HepG2 (cell line): ENCODE data around the gene LIN28B. TPM values are rescaled to one million over a fixed set of nuclear protein-coding genes. Genes with fewer than 3 reads are reported as not detected.

Experiments
- ATAC-seq: fragments of 200-7000 bp; cut with Tn5 transposase; 3 replicates; pipeline ENCODE4 v1.9.1; 2020; ENCODE audit warnings: mild to moderate bottlenecking, moderate library complexity
- BruUV-seq: library from RNA; stranded (reverse); fragments of 400-500 nt; replicated peaks from 2 replicates; lab custom pipeline; 2021; lab: Mats Ljungman, UMichigan
- CTCF ChIA-PET: fragments of 300-600 bp; formaldehyde crosslinking; extraction: SDS; loops from one replicate; lab custom pipeline; 2021; ENCODE audit warnings: low total read pairs, inconsistent platforms, low intra/inter-chr PET ratio; lab: Yijun Ruan, JAX
- POLR2A ChIA-PET: fragments of 350-600 bp; sonication (Branson Sonifier 250); formaldehyde crosslinking; loops from one replicate; lab custom pipeline; 2020; ENCODE audit warnings: antibody characterized with exemption, inconsistent platforms; lab: Yijun Ruan, JAX
- DNase-seq: peaks from one replicate; pipeline ENCODE4 v3.0.0-alpha.2; 2015; ENCODE audit warnings: low spot score
- FAIRE-seq: peaks from 3 replicates; lab custom pipeline; 2011; peaks lifted over from hg19 to GRCh38; lab: Jason Lieb, UNC
- H2AFZ ChIP-seq: one replicate; pipeline ENCODE4 v1.6.1; 2011; ENCODE audit warnings: low read length, inconsistent platforms
- H3K27ac ChIP-seq: fragments of 300-600 bp; 3 replicates; pipeline ENCODE4 v1.8.0; 2011; ENCODE audit warnings: mixed run types, mild to moderate bottlenecking, mixed read lengths, low read length, inconsistent platforms; ENCODE audit not compliant: insufficient read depth; ENCODE audit errors: extremely low read length
- H3K27me3 ChIP-seq, 2 experiments: fragments of 200-600 bp in 1 of 2; 2 replicates in 1 of 2; 3 replicates in 1 of 2; pipeline versions ENCODE4 v1.6.0 to v1.8.0; 2011; ENCODE audit warnings: low read length in 2 of 2, mild to moderate bottlenecking in 2 of 2, moderate library complexity in 2 of 2, inconsistent platforms in 1 of 2; ENCODE audit not compliant: insufficient read depth in 2 of 2, control insufficient read depth in 1 of 2
- H3K36me3 ChIP-seq, 2 experiments: fragments of 200-600 bp in 1 of 2; replicated peaks in 1 of 2; 2 replicates in 1 of 2; 3 replicates in 1 of 2; pipeline versions ENCODE4 v1.5.1 to v1.8.0; 2011; ENCODE audit warnings: low read length in 2 of 2, inconsistent platforms in 1 of 2; ENCODE audit not compliant: insufficient read depth in 2 of 2, control insufficient read depth in 1 of 2
- H3K4me1 ChIP-seq: 2 replicates; pipeline ENCODE4 v1.5.1; 2012; ENCODE audit warnings: low read length, inconsistent platforms; ENCODE audit not compliant: insufficient read depth
- H3K4me2 ChIP-seq: 2 replicates; pipeline ENCODE4 v1.6.0; 2011; ENCODE audit warnings: low read depth, low read length, inconsistent platforms
- H3K4me3 ChIP-seq, 3 experiments: fragments of 200-600 bp in 1 of 3; sonication (generic), shearing (Covaris generic) in 1 of 3; replicated peaks in 1 of 3; 2 replicates each; pipeline ENCODE4 v1.5.1; 2011 to 2016; ENCODE audit warnings: low read length in 3 of 3, inconsistent platforms in 2 of 3, low read depth in 2 of 3, mild to moderate bottlenecking in 2 of 3, control low read depth in 1 of 3, mixed read lengths in 1 of 3; ENCODE audit not compliant: insufficient read depth in 1 of 3
- H3K79me2 ChIP-seq: one replicate; pipeline ENCODE4 v1.6.1; 2011; ENCODE audit warnings: low read length, inconsistent platforms; ENCODE audit not compliant: insufficient read depth
- H3K9ac ChIP-seq: 2 replicates; pipeline ENCODE4 v1.6.0; 2011; ENCODE audit warnings: mild to moderate bottlenecking, low read depth, low read length, inconsistent platforms; ENCODE audit not compliant: insufficient read depth
- H3K9me3 ChIP-seq: 2 replicates; pipeline ENCODE4 v1.5.1; 2012; ENCODE audit warnings: mild to moderate bottlenecking, low read length
- H4K20me1 ChIP-seq: 2 replicates; pipeline ENCODE4 v1.6.0; 2011; ENCODE audit warnings: inconsistent platforms, mild to moderate bottlenecking, low read length, moderate library complexity; ENCODE audit not compliant: insufficient read depth
- ATF6 ChIP-seq: sonication (generic); formaldehyde crosslinking; conservative IDR thresholded peaks from 2 replicates; pipeline ENCODE4 v1.4.0; 2020; ENCODE audit warnings: missing genetic modification reagents
- CC2D1A ChIP-seq: sonication (generic); formaldehyde crosslinking; IDR thresholded peaks from 2 replicates; pipeline ENCODE4 v1.8.1; 2023; ENCODE audit warnings: mild to moderate bottlenecking, missing genetic modification reagents
- GABPB1 ChIP-seq: IDR thresholded peaks from 2 replicates; pipeline ENCODE4 v1.6.1; 2016; ENCODE audit warnings: mild to moderate bottlenecking, missing genetic modification reagents, moderate library complexity, missing compliant biosample characterization
- HOXA3 ChIP-seq: sonication (generic); formaldehyde crosslinking; IDR thresholded peaks from 2 replicates; pipeline ENCODE4 v1.5.0; 2020; ENCODE audit warnings: missing genetic modification reagents
- KDM1A ChIP-seq: IDR thresholded peaks from 2 replicates; pipeline ENCODE4 v1.6.1; 2016; ENCODE audit warnings: missing compliant biosample characterization
- MAF1 ChIP-seq: sonication (generic); formaldehyde crosslinking; IDR thresholded peaks from 2 replicates; pipeline ENCODE4 v1.5.0; 2020; ENCODE audit warnings: missing genetic modification reagents, borderline replicate concordance
- MYC ChIP-seq: sonication (generic); formaldehyde crosslinking; IDR thresholded peaks from 2 replicates; pipeline ENCODE4 v1.9.0; 2021; ENCODE audit warnings: missing genetic modification reagents, borderline replicate concordance
- MZF1 ChIP-seq: sonication (generic); formaldehyde crosslinking; IDR thresholded peaks from 2 replicates; pipeline ENCODE4 v1.8.1; 2023; ENCODE audit warnings: mild to moderate bottlenecking, missing genetic modification reagents, borderline replicate concordance
- NONO ChIP-seq, 2 experiments: fragments of 450-650 bp in 1 of 2; sonication (generic) in 1 of 2; formaldehyde crosslinking in 1 of 2; IDR thresholded peaks in 1 of 2; conservative IDR thresholded peaks in 1 of 2; 2 replicates each; pipeline versions ENCODE4 v1.6.1 to v1.8.0; 2017 to 2022; ENCODE audit warnings: mild to moderate bottlenecking in 1 of 2, missing genetic modification reagents in 1 of 2, moderate library complexity in 1 of 2
- RNF2 ChIP-seq: fragments of 450-650 bp; conservative IDR thresholded peaks from 2 replicates; pipeline ENCODE4 v1.6.1; 2016; ENCODE audit warnings: low read depth
- SIN3A ChIP-seq: IDR thresholded peaks from 2 replicates; pipeline ENCODE4 v1.6.1; 2011; ENCODE audit warnings: low read depth, mild to moderate bottlenecking, control low read depth, low read length, borderline replicate concordance
- SUZ12 ChIP-seq: fragments of 150-350 bp; IDR thresholded peaks from 2 replicates; pipeline ENCODE4 v1.6.1; 2014; ENCODE audit warnings: low read depth, low read length
- ZFP91 ChIP-seq: sonication (generic); formaldehyde crosslinking; IDR thresholded peaks from 2 replicates; pipeline ENCODE4 v1.9.0; 2022; ENCODE audit warnings: missing genetic modification reagents, mild to moderate bottlenecking, borderline replicate concordance
- ZNF12 ChIP-seq: sonication (generic); formaldehyde crosslinking; IDR thresholded peaks from 2 replicates; pipeline ENCODE4 v1.5.0; 2020; ENCODE audit warnings: missing genetic modification reagents
- ZNF567 ChIP-seq: sonication (generic); formaldehyde crosslinking; IDR thresholded peaks from 2 replicates; pipeline ENCODE4 v1.8.1; 2023; ENCODE audit warnings: mild to moderate bottlenecking, missing genetic modification reagents, borderline replicate concordance
- ZNF574 ChIP-seq: sonication (generic); formaldehyde crosslinking; IDR thresholded peaks from 2 replicates; pipeline ENCODE4 v1.4.0; 2020; ENCODE audit warnings: missing genetic modification reagents
- ZNF792 ChIP-seq: IDR thresholded peaks from 2 replicates; pipeline ENCODE4 v1.6.1; 2016
- WGBS: methylation state at CpG from one replicate; pipeline ENCODE4 v1.1.6; 2017; ENCODE audit warnings: low lambda C conversion rate; 5-methylcytosine and 5-hydroxymethylcytosine counted together
- in situ Hi-C: cut with HindIII; loops from 2 replicates; pipeline ENCODE4 v1.10.0; 2017; ENCODE audit warnings: low pct_unique_long_range_greater_than_20kb; ENCODE audit not compliant: extremely low pct_ligation_motif_present
- intact Hi-C: fragments of 100-400 bp; cut with micrococcal nuclease; formaldehyde crosslinking; loops from one replicate; pipeline ENCODE4 v1.10.0; 2022; ENCODE audit not compliant: unreplicated experiment
- polyA plus RNA-seq, 8 experiments: library from polyadenylated mRNA; depleted of rRNA in 3 of 8; stranded (reverse) in 7 of 8; unstranded in 1 of 8; fragments of >200 nt; fragmentation: Illumina TruSeq in 4 of 8; extraction: Trizol in 4 of 8; gene quantifications; 2 replicates each; pipeline versions ENCODE4 v1.2.1 to v1.2.3, GENCODE V29; 2011 to 2016; ENCODE audit warnings: low read depth in 4 of 8, missing spikeins in 1 of 8, mixed read lengths in 1 of 8; ENCODE audit not compliant: insufficient read depth in 1 of 8
- total RNA-seq, 5 experiments: library from RNA; depleted of rRNA; stranded (reverse); fragments of >200 nt; fragmentation: Illumina TruSeq; extraction: Trizol; gene quantifications; 2 replicates each; pipeline ENCODE4 v1.2.3, GENCODE V29; 2016; ENCODE audit warnings: low read depth in 1 of 5

The LIN28B gene
- total and polyA plus RNA-seq, 2 of the 13 experiments (the other 11 are each of a cell fraction or from before 2014, with no cell fraction given) = 14.5 to 56.8 TPM

- TF ChIP-seq ATF6 (CRISPR knock-in tag) = no peak
- no peak for TF ChIP-seq ZNF12 (CRISPR knock-in tag)
- no peak for TF ChIP-seq SIN3A
These were observed 64.5 kb downstream of the LIN28B start (continued) for GRCh38 chr6:105021399-105021798.

GRCh38 chr6:105022416-105022815 is 65.5 kb downstream of the LIN28B start:
- Histone ChIP-seq H3K4me1 (0 out of 2 replicates have a peak, but pooled peaks cover under 1% of the 10 kb centered on the region), H3K4me3 (no peak overlapping the region), H3K27ac (no peak overlapping the region), H3K36me3 (no peaks in the 10 kb centered on the region; a peak in 1 of 5 replicates), H3K27me3 (no peaks in the 10 kb centered on the region), H3K4me2 (no peak overlapping the region), H3K9me3 (no peaks in the 10 kb centered on the region), H2AFZ (no peak overlapping the region), H4K20me1 (no peaks in the 10 kb centered on the region), H3K79me2 (peaks cover 17% of the 10 kb centered on the region), H3K9ac (no peak overlapping the region)
- no TSS peak for BruUV-seq
- intact Hi-C loops (no loop called here), in situ Hi-C loops (no loop called here)
- no peak for DNase-seq
- 94% methylated on average over 1 of the region's 1 CpG for WGBS
- FAIRE-seq = no peak
- no peak for ATAC-seq
- POLR2A ChIA-PET = no interaction called here
- CTCF ChIA-PET = no interaction called here
- TF ChIP-seq MYC = no peak
- no peak for TF ChIP-seq ZNF574 (CRISPR knock-in tag)
- TF ChIP-seq ZNF567 (CRISPR knock-in tag) = no peak
- no peak for TF ChIP-seq RNF2
- TF ChIP-seq MZF1 (CRISPR knock-in tag) = no peak
- no peak for TF ChIP-seq HOXA3 (CRISPR knock-in tag)
- TF ChIP-seq SUZ12 = no peak
- no peak for TF ChIP-seq KDM1A (CRISPR knock-in tag)
- TF ChIP-seq ZNF792 = no peak
- no peak for TF ChIP-seq NONO (IDR thresholded peaks at IDR 0.05)
- TF ChIP-seq NONO (CRISPR knock-in tag; conservative IDR thresholded peaks at IDR 0.05) = no peak
- TF ChIP-seq GABPB1 = no peak
- no peak for TF ChIP-seq MAF1 (CRISPR knock-in tag)
- TF ChIP-seq ZFP91 = no peak
- TF ChIP-seq CC2D1A (CRISPR knock-in tag) = no peak
